ENCODE data around the gene CPN2. TPM values are rescaled to one million over a fixed set of nuclear protein-coding genes. Genes with fewer than 3 reads are reported as not detected.

Gene CPN2
- total and polyA plus RNA-seq, 3 experiments from 2014 or later: not detected

GRCh38 chr3:194320100-194320499, 31.0 kb downstream of the CPN2 start:
- H3K4me3 Mint-ChIP-seq: no peak overlapping the region
- H3K36me3 ChIP-seq (ENCODE audit: insufficient read depth, low read length): no peaks in the 10 kb centered on the region
- H3K27me3 Mint-ChIP-seq: peaks cover 32 to 41% of the 10 kb centered on the region in 2 donors
- no peak overlapping the region for H3K27ac Mint-ChIP-seq
- no peaks in the 10 kb centered on the region for H3K9me3 ChIP-seq (ENCODE audit: low read length)
- H3K4me3 ChIP-seq (ENCODE audit: low read length): no peak overlapping the region
- peaks cover 8 to 22% (median 9%) of the 10 kb centered on the region in 3 donors for H3K4me1 Mint-ChIP-seq
- ChIA-PET POLR2A (no interaction called here), CTCF (no interaction called here)
- no peak for DNase-seq
- H3K4me1 ChIP-seq (ENCODE audit: insufficient read depth, low read length): peaks cover 13% of the 10 kb centered on the region
- peaks cover 0 to 5% (median 0%) of the 10 kb centered on the region in 3 donors for H3K36me3 Mint-ChIP-seq
- peaks cover 20% of the 10 kb centered on the region for H3K27me3 ChIP-seq (ENCODE audit: insufficient read depth, low read length, poor library complexity, severe bottlenecking)
- no peak overlapping the region for H3K27ac ChIP-seq (ENCODE audit: low read depth, low read length)
- H3K9me3 Mint-ChIP-seq: peaks cover 0 to 10% (median 8%) of the 10 kb centered on the region in 5 donors

GRCh38 chr3:194318511-194319161, 32.5 kb downstream of the CPN2 start:
- Mint-ChIP-seq H3K4me3 (peak overlapping the region in 1 of 7 donors; percentile 3), H3K27me3 (peaks cover 32 to 50% of the 10 kb centered on the region in 2 donors), H3K9me3 (peaks cover 0 to 10% (median 8%) of the 10 kb centered on the region in 5 donors), H3K36me3 (peaks cover 0 to 5% (median 0%) of the 10 kb centered on the region in 3 donors), H3K4me1 (peaks cover 11 to 25% (median 12%) of the 10 kb centered on the region in 3 donors), H3K27ac (no peak overlapping the region)
- CTCF ChIA-PET: no interaction called here
- Histone ChIP-seq H3K27me3 (ENCODE audit: insufficient read depth, low read length, poor library complexity, severe bottlenecking) (peaks cover 23% of the 10 kb centered on the region), H3K27ac (ENCODE audit: low read depth, low read length) (no peak overlapping the region), H3K36me3 (ENCODE audit: insufficient read depth, low read length) (no peaks in the 10 kb centered on the region), H3K4me1 (ENCODE audit: insufficient read depth, low read length) (peaks cover 12% of the 10 kb centered on the region), H3K4me3 (ENCODE audit: low read length) (no peak overlapping the region), H3K9me3 (ENCODE audit: low read length) (no peaks in the 10 kb centered on the region)
- POLR2A ChIA-PET: no interaction called here
- no peak for DNase-seq

- H3K36me3 ChIP-seq (ENCODE audit: insufficient read depth, low read length): no peaks in the 10 kb centered on the region
- H3K4me1 ChIP-seq (ENCODE audit: insufficient read depth, low read length): peaks cover 12% of the 10 kb centered on the region
- Mint-ChIP-seq H3K27me3 (peaks cover 36 to 56% of the 10 kb centered on the region in 2 donors), H3K9me3 (peaks cover 0 to 10% (median 8%) of the 10 kb centered on the region in 5 donors), H3K4me1 (peaks cover 10 to 17% (median 11%) of the 10 kb centered on the region in 3 donors), H3K27ac (no peak overlapping the region), H3K36me3 (peaks cover 0 to 5% (median 0%) of the 10 kb centered on the region in 3 donors), H3K4me3 (peak overlapping the region in 1 of 7 donors; percentile 53)
- ChIA-PET CTCF (interaction anchor here (1.3 to 5.6 kb wide), 6 partner anchors 14 to 651 kb away, joined by 4 to 72 read pairs (median 8); no protein-coding TSS in a partner anchor), POLR2A (no interaction called here)
- no peak overlapping the region for H3K27ac ChIP-seq (ENCODE audit: low read depth, low read length)
- H3K4me3 ChIP-seq (ENCODE audit: low read length): no peak overlapping the region
- H3K27me3 ChIP-seq (ENCODE audit: insufficient read depth, low read length, poor library complexity, severe bottlenecking): peaks cover 23% of the 10 kb centered on the region
- H3K9me3 ChIP-seq (ENCODE audit: low read length): no peaks in the 10 kb centered on the region
- DNase-seq: no peak
Observed at GRCh38 chr3:194316918-194317317, 34.2 kb downstream of the CPN2 start.

- peaks cover 23% of the 10 kb centered on the region for H3K27me3 ChIP-seq (ENCODE audit: insufficient read depth, low read length, poor library complexity, severe bottlenecking)
- H3K27me3 Mint-ChIP-seq: peaks cover 33 to 64% of the 10 kb centered on the region in 2 donors
Observed at GRCh38 chr3:194315965-194316361, 35.2 kb downstream of the CPN2 start.

GRCh38 chr3:194315088-194315964, 35.8 kb downstream of the CPN2 start:
- Mint-ChIP-seq H3K27ac (peak overlapping the region in 2 of 8 donors; percentile 25 to 35), H3K4me1 (peaks cover 10 to 17% (median 11%) of the 10 kb centered on the region in 3 donors), H3K36me3 (peaks cover 0 to 5% (median 0%) of the 10 kb centered on the region in 3 donors), H3K4me3 (peak overlapping the region; percentile 59 to 87 (median 79)), H3K9me3 (peaks cover 0 to 10% (median 8%) of the 10 kb centered on the region in 5 donors), H3K27me3 (peaks cover 31 to 67% of the 10 kb centered on the region in 2 donors)
- Histone ChIP-seq H3K4me1 (ENCODE audit: insufficient read depth, low read length) (peaks cover 12% of the 10 kb centered on the region), H3K27ac (ENCODE audit: low read depth, low read length) (no peak overlapping the region), H3K27me3 (ENCODE audit: insufficient read depth, low read length, poor library complexity, severe bottlenecking) (peaks cover 23% of the 10 kb centered on the region), H3K4me3 (ENCODE audit: low read length) (peak overlapping the region; percentile 73), H3K9me3 (ENCODE audit: low read length) (no peaks in the 10 kb centered on the region), H3K36me3 (ENCODE audit: insufficient read depth, low read length) (no peaks in the 10 kb centered on the region)
- CTCF ChIA-PET: interaction anchor here (0.9 to 5.6 kb wide), 21 partner anchors 8 to 1498 kb away, joined by 3 to 72 read pairs (median 5); no protein-coding TSS in a partner anchor
- DNase-seq: peak; percentile 67 to 79 (median 77)
- POLR2A ChIA-PET: no interaction called here

More at GRCh38 chr3:194315965-194316361, 35.2 kb downstream of the CPN2 start:
- peaks cover 12% of the 10 kb centered on the region for H3K4me1 ChIP-seq (ENCODE audit: insufficient read depth, low read length)
- DNase-seq: no peak
- ChIA-PET CTCF (interaction anchor here (0.9 to 5.6 kb wide), 21 partner anchors 8 to 1499 kb away, joined by 3 to 72 read pairs (median 5); no protein-coding TSS in a partner anchor), POLR2A (no interaction called here)
- H3K4me3 ChIP-seq (ENCODE audit: low read length): peak overlapping the region; percentile 73
- H3K27ac Mint-ChIP-seq: no peak overlapping the region
- H3K4me3 Mint-ChIP-seq: peak overlapping the region in 6 of 7 donors; percentile 11 to 87 (median 54)
- no peaks in the 10 kb centered on the region for H3K9me3 ChIP-seq (ENCODE audit: low read length)
- no peak overlapping the region for H3K27ac ChIP-seq (ENCODE audit: low read depth, low read length)
- H3K4me1 Mint-ChIP-seq: peaks cover 10 to 17% (median 11%) of the 10 kb centered on the region in 3 donors
- H3K36me3 ChIP-seq (ENCODE audit: insufficient read depth, low read length): no peaks in the 10 kb centered on the region
- H3K36me3 Mint-ChIP-seq: peaks cover 0 to 5% (median 0%) of the 10 kb centered on the region in 3 donors
- H3K9me3 Mint-ChIP-seq: peaks cover 0 to 10% (median 8%) of the 10 kb centered on the region in 5 donors

GRCh38 chr3:194314388-194315068, 36.6 kb downstream of the CPN2 start:
- H3K36me3 Mint-ChIP-seq: peaks cover 0 to 5% (median 0%) of the 10 kb centered on the region in 3 donors
- POLR2A ChIA-PET: no interaction called here
- Histone ChIP-seq H3K27ac (ENCODE audit: low read depth, low read length) (no peak overlapping the region), H3K4me3 (ENCODE audit: low read length) (no peak overlapping the region), H3K4me1 (ENCODE audit: insufficient read depth, low read length) (peaks cover 12% of the 10 kb centered on the region), H3K27me3 (ENCODE audit: insufficient read depth, low read length, poor library complexity, severe bottlenecking) (peaks cover 23% of the 10 kb centered on the region), H3K36me3 (ENCODE audit: insufficient read depth, low read length) (no peaks in the 10 kb centered on the region), H3K9me3 (ENCODE audit: low read length) (no peaks in the 10 kb centered on the region)
- peaks cover 27 to 68% of the 10 kb centered on the region in 2 donors for H3K27me3 Mint-ChIP-seq
- CTCF ChIA-PET: interaction anchor here (1.0 to 5.6 kb wide), 3 partner anchors 14 to 649 kb away, joined by 3 to 72 read pairs (median 3); no protein-coding TSS in a partner anchor
- H3K4me3 Mint-ChIP-seq: peak overlapping the region; percentile 25 to 79 (median 76)
- DNase-seq: no peak
- H3K4me1 Mint-ChIP-seq: peaks cover 10 to 17% (median 11%) of the 10 kb centered on the region in 3 donors
- peaks cover 0 to 8% (median 6%) of the 10 kb centered on the region in 5 donors for H3K9me3 Mint-ChIP-seq
- no peak overlapping the region for H3K27ac Mint-ChIP-seq

- Mint-ChIP-seq H3K4me3 (peak overlapping the region in 1 of 7 donors; percentile 25), H3K36me3 (no peaks in the 10 kb centered on the region), H3K27ac (no peak overlapping the region), H3K27me3 (peaks cover 24 to 64% of the 10 kb centered on the region in 2 donors), H3K4me1 (peaks cover 10 to 17% (median 15%) of the 10 kb centered on the region in 3 donors), H3K9me3 (peaks cover 0 to under 1% (median 0%) of the 10 kb centered on the region in 5 donors)
- Histone ChIP-seq H3K27me3 (ENCODE audit: insufficient read depth, low read length, poor library complexity, severe bottlenecking) (peaks cover 20% of the 10 kb centered on the region), H3K4me1 (ENCODE audit: insufficient read depth, low read length) (peaks cover 12% of the 10 kb centered on the region), H3K27ac (ENCODE audit: low read depth, low read length) (no peak overlapping the region), H3K4me3 (ENCODE audit: low read length) (no peak overlapping the region), H3K36me3 (ENCODE audit: insufficient read depth, low read length) (no peaks in the 10 kb centered on the region), H3K9me3 (ENCODE audit: low read length) (no peaks in the 10 kb centered on the region)
- CTCF ChIA-PET: interaction anchor here (1.0 to 5.6 kb wide), 5 partner anchors 9 to 648 kb away, joined by 3 to 72 read pairs (median 3); no protein-coding TSS in a partner anchor
- DNase-seq: no peak
- POLR2A ChIA-PET: no interaction called here
Observed at GRCh38 chr3:194313560-194314387, 37.4 kb downstream of the CPN2 start.
